ENCODE measurements around the gene LMO7.
"Not testable (repeated sequence)": the region's sequence is repeated elsewhere in the genome, so short reads cannot be mapped to it uniquely, and the experiment has no call there.

The LMO7 gene

DNA sequence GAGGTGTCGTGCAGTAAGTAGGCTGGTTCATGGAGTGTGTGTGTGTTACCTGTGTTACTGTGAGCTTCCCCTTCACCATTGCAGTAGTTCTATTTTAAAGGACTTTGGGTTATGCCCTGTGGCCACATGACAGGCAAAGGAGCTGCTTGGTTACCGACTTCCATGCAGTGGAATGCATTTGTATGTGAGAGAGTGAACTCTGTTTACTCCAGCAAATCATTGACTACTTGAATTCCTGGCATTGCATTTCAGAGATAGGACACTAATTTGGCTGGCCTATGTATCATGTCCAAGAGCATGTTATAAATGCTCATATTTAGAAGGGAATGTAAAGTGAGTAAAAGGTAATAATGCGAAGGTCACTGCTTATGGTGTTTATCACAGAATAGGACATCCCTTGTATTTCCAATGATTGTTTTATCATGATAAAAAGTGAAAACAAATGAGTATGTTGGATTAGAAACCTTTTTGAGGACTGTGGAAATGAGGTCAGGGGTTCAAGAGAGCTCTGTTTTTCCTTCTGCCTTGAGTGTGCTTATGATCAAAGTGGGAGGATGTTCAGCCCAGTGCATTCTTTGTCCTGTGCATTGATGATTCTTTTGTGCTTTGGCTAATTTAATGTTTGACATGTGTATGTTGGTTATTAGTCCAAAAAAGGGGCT is 156.5 kb downstream of the LMO7 start:
- Histone ChIP-seq H3K9ac (ENCODE audit: low read length) (no peak overlapping the region), H3K4me3 (ENCODE audit: low read depth, low read length, poor library complexity, severe bottlenecking) (no peak overlapping the region), H3K27me3 (ENCODE audit: insufficient read depth, low read length) (no peaks in the 10 kb centered on the region), H3K9me2 (ENCODE audit: low read depth, low read length) (no peaks in the 10 kb centered on the region), H3K79me2 (ENCODE audit: insufficient read depth, low read length) (no peaks in the 10 kb centered on the region), H4K20me1 (ENCODE audit: insufficient read depth, low read length) (no peaks in the 10 kb centered on the region), H3K9me3 (ENCODE audit: low read length) (0 out of 2 replicates have a peak, but pooled peaks cover 4% of the 10 kb centered on the region), H3K4me1 (ENCODE audit: insufficient read depth, low read length, severe bottlenecking) (no peaks in the 10 kb centered on the region), H3K4me2 (ENCODE audit: low read length) (no peak overlapping the region), H3F3A (ENCODE audit: insufficient read depth, low read length) (no peaks in the 10 kb centered on the region), H2AFZ (ENCODE audit: low read length) (no peak overlapping the region), H3K36me3 (ENCODE audit: insufficient read depth, low read length) (peaks cover 18% of the 10 kb centered on the region; the same call in 1 of the 2 replicates), H3K27ac (ENCODE audit: low read depth, low read length, poor library complexity, severe bottlenecking) (no peak overlapping the region)
- no peak for TF ChIP-seq EZH2 (IDR thresholded peaks at IDR 0.05; ENCODE audit: borderline replicate concordance, low read length)
- TF ChIP-seq CTCF (IDR thresholded peaks at IDR 0.05; ENCODE audit: low read length), result no peak

DNA sequence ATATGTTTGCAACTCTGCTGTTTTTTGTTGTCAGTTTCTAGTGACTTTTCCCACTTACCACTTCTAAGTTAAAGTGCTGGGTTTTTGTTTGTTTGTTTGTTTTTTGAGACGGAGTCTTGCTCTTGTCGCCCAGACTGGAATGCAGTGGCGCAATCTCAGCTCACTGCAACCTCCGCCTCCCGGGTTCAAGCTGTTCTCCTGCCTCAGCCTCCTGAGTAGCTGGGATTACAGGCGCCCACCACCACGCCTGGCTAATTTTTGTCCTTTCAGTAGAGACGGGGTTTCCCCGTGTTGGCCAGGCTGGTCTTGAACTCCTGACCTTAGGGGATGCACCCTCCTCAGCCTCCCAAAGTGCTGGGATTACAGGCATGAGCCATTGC is 157.0 kb downstream of the LMO7 start:
- not testable (repeated sequence) for H3K4me2 ChIP-seq (ENCODE audit: low read length); H3K27ac ChIP-seq (ENCODE audit: low read depth, low read length, poor library complexity, severe bottlenecking); H3K27me3 ChIP-seq (ENCODE audit: insufficient read depth, low read length); H2AFZ ChIP-seq (ENCODE audit: low read length); H4K20me1 ChIP-seq (ENCODE audit: insufficient read depth, low read length); H3K9me2 ChIP-seq (ENCODE audit: low read depth, low read length); H3K79me2 ChIP-seq (ENCODE audit: insufficient read depth, low read length); H3K4me3 ChIP-seq (ENCODE audit: low read depth, low read length, poor library complexity, severe bottlenecking); H3F3A ChIP-seq (ENCODE audit: insufficient read depth, low read length); H3K4me1 ChIP-seq (ENCODE audit: insufficient read depth, low read length, severe bottlenecking); H3K9ac ChIP-seq (ENCODE audit: low read length); H3K9me3 ChIP-seq (ENCODE audit: low read length)
- H3K36me3 ChIP-seq (ENCODE audit: insufficient read depth, low read length), result peaks cover 21% of the 10 kb centered on the region; the same call in 1 of the 2 replicates

DNA sequence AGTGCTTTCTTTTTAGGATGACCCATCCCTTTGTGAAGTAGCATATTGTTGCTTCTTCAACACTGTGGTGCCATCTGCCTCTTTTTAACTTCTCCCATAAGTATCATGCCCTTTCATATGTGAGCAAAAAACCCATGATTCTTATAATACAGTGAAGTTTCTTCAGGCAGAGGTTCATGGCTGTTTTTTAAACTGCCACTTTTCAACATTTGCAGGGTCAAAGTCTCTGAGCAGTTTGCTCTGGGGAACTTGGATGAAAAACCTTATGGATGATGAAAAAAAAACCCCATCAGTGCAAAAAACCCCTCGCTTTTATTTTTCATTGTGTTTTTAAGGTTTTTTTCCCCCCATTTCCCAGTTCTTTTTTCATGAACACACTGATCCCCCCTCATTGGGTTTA is 158.5 kb downstream of the LMO7 start:
- Histone ChIP-seq H3K4me3 (ENCODE audit: low read depth, low read length, poor library complexity, severe bottlenecking) (no peak overlapping the region), H4K20me1 (ENCODE audit: insufficient read depth, low read length) (no peaks in the 10 kb centered on the region), H3K79me2 (ENCODE audit: insufficient read depth, low read length) (no peaks in the 10 kb centered on the region), H3K9me3 (ENCODE audit: low read length) (0 out of 2 replicates have a peak, but pooled peaks cover 4% of the 10 kb centered on the region), H3K27ac (ENCODE audit: low read depth, low read length, poor library complexity, severe bottlenecking) (no peak overlapping the region), H3K9me2 (ENCODE audit: low read depth, low read length) (no peaks in the 10 kb centered on the region), H3K27me3 (ENCODE audit: insufficient read depth, low read length) (no peaks in the 10 kb centered on the region), H3K36me3 (ENCODE audit: insufficient read depth, low read length) (peaks cover 30% of the 10 kb centered on the region; the same call in 1 of the 2 replicates), H2AFZ (ENCODE audit: low read length) (no peak overlapping the region), H3F3A (ENCODE audit: insufficient read depth, low read length) (no peaks in the 10 kb centered on the region), H3K9ac (ENCODE audit: low read length) (no peak overlapping the region), H3K4me2 (ENCODE audit: low read length) (no peak overlapping the region), H3K4me1 (ENCODE audit: insufficient read depth, low read length, severe bottlenecking) (no peaks in the 10 kb centered on the region)
- TF ChIP-seq CTCF (IDR thresholded peaks at IDR 0.05; ENCODE audit: low read length) (no peak), EZH2 (IDR thresholded peaks at IDR 0.05; ENCODE audit: borderline replicate concordance, low read length) (no peak)

DNA sequence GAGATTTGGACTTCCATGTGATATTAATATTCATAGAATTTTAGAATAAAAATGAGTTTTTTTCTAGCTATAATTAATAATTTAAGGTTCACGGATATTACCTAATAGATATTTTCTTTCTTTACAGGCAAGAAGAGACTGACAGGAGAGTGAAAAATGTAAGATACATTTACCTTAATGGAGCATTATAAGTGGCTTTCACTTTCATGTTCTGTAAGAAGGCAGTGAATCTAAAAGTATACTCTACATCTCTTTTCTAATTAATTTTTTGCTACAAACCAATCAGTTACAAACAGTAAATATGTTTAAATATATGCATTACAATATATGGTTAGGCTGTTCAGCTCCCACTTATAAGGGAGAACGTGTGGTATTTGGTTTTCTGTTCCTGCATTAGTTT is 159.1 kb downstream of the LMO7 start:
- TF ChIP-seq EZH2 (IDR thresholded peaks at IDR 0.05; ENCODE audit: borderline replicate concordance, low read length), result no peak
- no peak for TF ChIP-seq CTCF (IDR thresholded peaks at IDR 0.05; ENCODE audit: low read length)
- Histone ChIP-seq H3K9me3 (ENCODE audit: low read length) (0 out of 2 replicates have a peak, but pooled peaks cover 4% of the 10 kb centered on the region), H4K20me1 (ENCODE audit: insufficient read depth, low read length) (no peaks in the 10 kb centered on the region), H3K4me3 (ENCODE audit: low read depth, low read length, poor library complexity, severe bottlenecking) (no peak overlapping the region), H3K4me1 (ENCODE audit: insufficient read depth, low read length, severe bottlenecking) (no peaks in the 10 kb centered on the region), H3K4me2 (ENCODE audit: low read length) (no peak overlapping the region), H3K27ac (ENCODE audit: low read depth, low read length, poor library complexity, severe bottlenecking) (no peak overlapping the region), H3K9me2 (ENCODE audit: low read depth, low read length) (no peaks in the 10 kb centered on the region), H3K27me3 (ENCODE audit: insufficient read depth, low read length) (no peaks in the 10 kb centered on the region), H3F3A (ENCODE audit: insufficient read depth, low read length) (no peaks in the 10 kb centered on the region), H3K79me2 (ENCODE audit: insufficient read depth, low read length) (no peaks in the 10 kb centered on the region), H3K36me3 (ENCODE audit: insufficient read depth, low read length) (peaks cover 30% of the 10 kb centered on the region; the same call in 1 of the 2 replicates), H3K9ac (ENCODE audit: low read length) (no peak overlapping the region), H2AFZ (ENCODE audit: low read length) (no peak overlapping the region)
